ENCODE measurements around the gene ECSIT.
"Not testable (repeated sequence)": the region's sequence is repeated elsewhere in the genome, so short reads cannot be mapped to it uniquely, and the experiment has no call there.

ECSIT gene

DNA sequence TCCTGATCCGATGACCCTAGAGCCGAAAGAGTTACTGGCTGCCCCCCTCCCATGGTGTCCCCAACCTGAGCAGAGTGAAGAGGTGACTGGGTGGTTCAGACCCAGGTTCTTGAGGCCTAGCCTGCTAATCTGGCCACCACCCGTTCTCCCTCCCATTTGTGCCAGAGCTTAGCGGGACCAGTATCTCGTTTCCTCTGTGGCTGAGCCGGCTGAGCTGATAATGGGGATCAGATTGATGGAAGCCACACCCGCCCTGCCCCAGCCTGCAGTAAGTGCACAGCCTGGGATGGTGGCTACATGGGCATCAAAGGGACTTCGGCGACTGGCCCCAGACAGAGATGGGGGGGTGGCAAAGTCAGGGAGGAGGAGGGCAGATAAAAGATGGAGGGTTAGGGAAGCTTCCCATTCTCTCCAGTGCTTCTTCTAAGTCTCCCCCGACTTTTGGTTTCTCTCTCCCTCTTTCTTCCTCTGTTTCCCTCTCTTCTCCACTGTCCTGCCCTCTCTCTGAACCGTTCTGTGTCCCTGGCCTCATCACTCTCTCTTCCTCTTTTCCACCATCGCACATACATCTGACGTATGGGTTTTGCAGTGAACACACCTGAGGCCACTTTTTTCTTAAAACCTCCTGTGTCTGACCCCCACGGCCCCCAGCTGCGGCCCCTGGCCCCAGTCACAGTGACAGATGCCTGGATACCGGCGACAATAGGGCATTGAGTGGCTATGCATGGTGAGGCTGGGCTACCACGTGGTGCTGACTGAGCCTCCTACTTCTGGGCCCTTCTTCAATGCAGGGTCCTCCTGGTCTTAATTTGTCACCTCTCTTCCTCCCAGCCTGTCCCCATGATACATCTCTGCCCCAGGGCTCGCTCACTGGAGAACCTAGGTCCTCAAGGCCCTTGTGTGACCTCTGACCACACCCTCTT, 50.5 kb downstream of the ECSIT start:
- in situ Hi-C loops (cut with HindIII; ENCODE audit: low sequenced_read_pairs): no loop called here

DNA sequence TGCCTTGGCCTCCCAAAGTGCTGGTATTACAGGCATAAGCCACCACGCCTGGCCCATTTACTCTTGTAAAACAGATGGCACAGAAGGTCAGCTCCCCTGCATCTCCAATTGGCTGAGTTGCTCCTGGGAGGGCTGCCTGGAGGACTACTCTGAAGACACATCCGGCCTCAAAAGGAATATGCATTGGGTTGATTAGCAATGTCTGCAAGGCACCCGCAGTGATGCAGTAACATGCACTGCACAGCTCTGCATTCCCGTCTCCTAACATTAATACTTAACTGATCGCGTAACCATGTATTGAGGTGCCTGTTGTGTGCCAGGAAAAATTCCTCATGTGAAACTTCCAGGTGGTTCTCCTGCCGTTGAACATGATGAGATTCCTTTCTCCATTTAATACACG, 53.1 kb downstream of the ECSIT start:
- in situ Hi-C loops (cut with HindIII; ENCODE audit: low sequenced_read_pairs): no loop called here

DNA sequence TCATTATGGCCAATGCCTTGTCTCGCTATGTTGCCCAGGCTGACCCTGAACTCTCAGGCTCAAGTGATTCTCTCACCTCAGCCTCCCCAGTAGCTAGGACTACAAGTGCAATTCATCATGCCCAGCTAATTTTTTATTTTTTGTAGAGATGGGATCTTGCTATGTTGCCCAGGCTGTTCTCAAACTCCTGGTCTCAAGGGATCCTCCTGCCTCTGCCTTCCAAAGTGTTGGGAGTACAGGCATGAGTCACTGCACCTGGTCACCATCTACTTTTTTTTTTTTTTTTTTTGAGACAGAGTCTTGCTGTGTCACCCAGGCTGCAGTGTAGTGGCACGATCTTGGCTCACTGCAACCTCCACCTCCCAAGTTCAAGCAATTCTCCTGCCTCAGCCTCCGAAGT, 53.6 kb downstream of the ECSIT start:
- in situ Hi-C loops (cut with HindIII; ENCODE audit: low sequenced_read_pairs): not testable (repeated sequence)

DNA sequence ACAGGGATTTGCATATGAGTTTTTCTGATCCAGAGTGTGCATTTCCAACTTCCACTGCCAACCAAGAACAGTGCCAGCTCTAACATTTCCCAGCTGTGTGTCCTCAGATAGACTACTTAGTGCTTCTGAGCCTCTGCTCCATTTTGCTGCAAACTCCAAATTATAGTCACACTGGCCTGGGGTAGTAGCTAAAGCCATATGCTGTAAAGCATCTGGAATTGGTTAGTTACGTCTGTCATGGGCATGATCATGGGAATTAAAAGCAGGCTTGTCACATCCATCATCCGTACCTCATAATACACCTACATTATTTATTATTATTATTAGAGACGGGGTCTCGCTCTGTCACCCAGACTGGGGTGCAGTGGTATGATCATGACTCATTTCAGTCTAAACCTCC, 55.2 kb downstream of the ECSIT start:
- in situ Hi-C loops (cut with HindIII; ENCODE audit: low sequenced_read_pairs): no loop called here

DNA sequence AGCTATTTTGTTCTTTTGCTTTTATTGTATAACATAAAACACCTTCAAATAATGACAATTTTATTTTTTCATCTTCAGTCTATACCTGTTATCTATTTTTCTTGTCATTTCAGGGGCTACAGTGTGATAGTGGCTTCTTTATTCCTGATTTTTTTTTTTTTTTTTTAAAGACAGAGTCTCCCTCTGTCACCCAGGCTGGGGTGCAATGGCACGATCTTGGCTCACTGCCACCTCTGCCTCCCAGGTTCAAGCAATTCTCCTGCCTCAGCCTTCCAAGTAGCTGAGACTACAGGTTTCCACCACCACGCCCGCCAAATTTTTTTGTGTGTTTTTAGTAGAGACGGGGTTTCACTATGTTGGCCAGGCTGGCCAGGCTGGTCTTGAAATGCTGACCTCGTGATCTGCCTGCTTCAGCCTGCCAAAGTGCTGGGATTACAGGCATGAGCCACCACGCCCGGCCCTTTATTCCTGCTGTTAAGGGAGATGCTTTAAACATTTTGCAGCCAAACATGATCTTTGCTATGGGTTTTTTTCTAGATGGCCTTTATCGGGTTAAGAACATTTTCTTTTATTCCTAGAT, 60.6 kb downstream of the ECSIT start:
- in situ Hi-C loops (cut with HindIII; ENCODE audit: low sequenced_read_pairs): not testable (repeated sequence)

DNA sequence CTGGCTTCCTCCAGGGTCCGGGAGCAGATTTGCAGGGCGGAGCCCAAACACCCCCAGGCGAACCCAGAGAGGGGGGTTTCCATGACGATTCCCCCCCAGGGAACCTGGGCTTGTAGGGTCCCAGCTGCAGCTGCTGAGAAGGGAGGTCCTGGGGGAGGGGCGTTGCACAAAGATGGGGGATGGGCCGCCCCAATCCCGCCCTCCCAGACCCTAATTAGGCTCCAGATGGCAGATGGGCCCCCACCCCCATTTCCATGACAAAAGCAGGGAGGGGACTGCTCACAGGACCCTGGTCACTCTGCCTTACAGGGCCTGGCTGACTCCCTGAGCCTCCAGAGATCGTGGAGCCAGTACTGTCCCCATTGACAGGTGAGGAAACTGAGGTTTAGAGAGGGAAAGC, 63.3 kb downstream of the ECSIT start:
- in situ Hi-C loops (cut with HindIII; ENCODE audit: low sequenced_read_pairs): no loop called here

DNA sequence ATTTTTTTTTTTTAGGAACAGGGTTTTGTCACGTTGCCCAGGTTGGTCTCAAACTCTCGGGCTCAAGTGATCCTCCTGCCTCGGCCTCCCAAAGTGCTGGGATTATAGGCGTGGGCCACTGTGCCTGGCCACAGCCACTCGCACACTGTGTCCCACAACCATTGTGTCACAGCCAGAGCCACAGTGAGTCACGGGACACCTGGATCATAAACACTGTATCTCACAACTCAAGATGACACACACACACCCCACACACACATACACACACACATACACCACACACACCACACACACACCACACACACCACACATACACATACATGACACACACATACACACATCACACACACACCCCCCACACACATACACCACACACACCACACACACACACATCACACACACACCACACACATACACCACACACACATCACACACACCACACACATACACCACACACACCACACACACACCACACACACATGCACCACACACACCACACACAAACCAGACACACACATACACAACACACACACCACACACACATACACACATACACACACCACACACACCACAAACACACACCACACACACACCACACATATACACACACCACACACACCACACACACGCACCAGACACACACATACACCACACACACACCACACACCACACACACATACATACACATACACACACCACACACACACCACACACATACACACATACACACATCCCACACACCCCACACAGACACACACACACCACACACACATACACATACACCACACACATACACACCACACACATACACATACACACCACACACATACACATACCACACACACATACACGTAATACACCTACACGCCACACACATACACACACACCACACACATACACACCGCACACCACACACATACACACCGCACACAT, 64.3 kb downstream of the ECSIT start:
- in situ Hi-C loops (cut with HindIII; ENCODE audit: low sequenced_read_pairs): no loop called here

DNA sequence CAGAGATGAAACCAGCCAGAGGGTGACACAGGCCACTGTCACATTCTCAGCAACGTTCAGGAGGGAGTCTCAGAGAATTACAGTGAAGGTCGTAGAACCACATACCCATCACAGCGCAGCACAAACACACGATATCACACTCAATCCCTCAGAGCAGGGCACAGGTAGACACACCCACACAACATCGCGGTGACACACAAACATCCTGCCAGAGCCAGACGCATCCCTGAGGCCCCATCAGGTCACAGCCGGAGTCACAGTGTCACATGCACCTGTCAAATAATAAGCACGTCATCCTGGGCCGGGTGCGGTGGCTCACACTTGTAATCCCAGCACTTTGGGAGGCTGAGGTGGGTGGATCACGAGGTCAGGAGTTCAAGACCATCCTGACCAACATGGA, 65.5 kb downstream of the ECSIT start:
- in situ Hi-C loops (cut with HindIII; ENCODE audit: low sequenced_read_pairs): no loop called here

DNA sequence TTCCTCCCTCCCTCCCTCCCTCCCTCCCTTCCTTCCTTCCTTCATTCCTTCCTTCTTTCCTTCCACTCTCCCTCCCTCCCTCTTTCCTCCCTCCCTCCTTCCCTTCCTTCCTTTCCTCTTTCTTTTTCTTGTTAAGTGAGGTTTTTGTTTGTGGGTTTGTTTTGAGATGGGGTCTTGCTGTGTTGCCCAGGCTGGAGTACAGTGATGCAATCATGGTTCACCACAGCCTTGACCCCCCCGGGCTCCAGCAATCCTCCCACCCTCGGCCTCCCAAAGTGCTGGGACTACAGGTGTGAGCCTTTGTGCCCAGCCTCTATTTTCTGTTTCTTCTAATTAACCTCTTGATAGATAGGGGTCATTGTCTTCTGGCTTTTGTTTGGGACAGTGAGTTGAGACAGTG, 67.5 kb downstream of the ECSIT start:
- in situ Hi-C loops (cut with HindIII; ENCODE audit: low sequenced_read_pairs): no loop called here

DNA sequence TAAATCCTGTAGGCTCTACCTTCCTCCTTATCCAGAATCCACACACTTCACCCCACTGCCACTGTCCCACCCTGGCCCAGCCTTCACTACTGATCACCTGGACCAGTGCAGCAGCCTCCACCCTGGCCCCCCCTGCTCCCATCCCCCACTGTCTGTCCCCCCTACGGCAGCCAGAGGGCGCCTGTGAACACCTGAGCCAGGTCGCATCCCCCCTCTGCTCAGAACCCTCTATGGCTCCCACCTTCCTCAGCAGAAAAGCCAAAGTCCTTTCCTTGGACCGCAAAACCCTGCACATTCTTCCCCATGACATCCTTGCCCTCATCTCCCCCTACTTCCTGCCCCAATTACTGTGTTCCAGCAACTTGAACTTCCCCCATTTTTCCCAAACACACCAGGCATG, 68.7 kb downstream of the ECSIT start:
- in situ Hi-C loops (cut with HindIII; ENCODE audit: low sequenced_read_pairs): no loop called here

DNA sequence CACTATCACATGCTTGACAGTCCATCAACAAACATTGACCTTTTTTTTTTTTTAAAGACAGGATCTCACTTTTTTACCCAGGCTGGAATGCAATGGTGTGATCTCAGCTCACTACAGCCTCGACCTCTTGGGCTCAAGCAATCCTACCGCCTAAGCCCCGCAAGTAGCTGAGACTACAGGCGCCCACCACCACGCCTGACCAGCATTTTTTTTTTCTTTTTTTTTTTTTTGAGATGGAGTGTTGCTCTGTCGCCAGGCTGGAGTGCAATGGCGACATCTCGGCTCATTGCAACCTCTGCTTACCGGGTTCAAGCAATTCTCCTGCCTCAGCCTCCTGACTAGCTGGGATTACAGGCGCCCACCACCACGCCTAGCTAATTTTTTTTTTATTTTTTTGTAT, 70.0 kb downstream of the ECSIT start:
- in situ Hi-C loops (cut with HindIII; ENCODE audit: low sequenced_read_pairs): not testable (repeated sequence)

DNA sequence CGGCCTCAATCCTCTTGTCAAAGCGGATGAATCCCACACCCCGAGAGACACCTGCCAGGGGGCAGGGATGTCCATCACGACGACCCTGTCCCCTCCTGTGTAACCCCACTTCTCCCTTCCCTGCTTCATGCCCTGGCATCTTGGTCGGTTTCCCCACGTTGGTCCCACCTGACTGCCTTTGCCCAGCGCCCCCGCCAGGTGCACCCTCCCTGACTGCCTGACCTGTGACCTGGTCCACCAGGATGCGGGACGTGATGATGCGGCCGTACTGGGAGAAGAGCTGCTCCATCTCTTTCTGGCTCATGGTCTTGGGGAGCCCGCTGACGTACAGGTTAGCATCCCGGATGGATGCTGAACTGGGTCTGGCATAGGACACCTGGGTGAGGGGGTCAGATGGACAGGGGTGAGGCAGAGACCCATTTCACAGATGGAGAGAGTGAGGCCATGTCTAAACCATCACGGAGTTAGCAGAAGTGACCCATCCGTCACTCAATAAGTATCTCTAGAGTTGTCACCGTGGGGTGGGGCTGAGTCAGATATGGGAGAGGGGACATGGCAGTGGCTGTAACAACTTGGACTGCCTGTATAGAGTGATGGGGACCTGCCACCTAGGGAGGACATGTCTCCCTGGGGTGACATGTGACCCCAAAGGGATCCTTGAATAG, 70.6 kb downstream of the ECSIT start:
- in situ Hi-C loops (cut with HindIII; ENCODE audit: low sequenced_read_pairs): no loop called here

DNA sequence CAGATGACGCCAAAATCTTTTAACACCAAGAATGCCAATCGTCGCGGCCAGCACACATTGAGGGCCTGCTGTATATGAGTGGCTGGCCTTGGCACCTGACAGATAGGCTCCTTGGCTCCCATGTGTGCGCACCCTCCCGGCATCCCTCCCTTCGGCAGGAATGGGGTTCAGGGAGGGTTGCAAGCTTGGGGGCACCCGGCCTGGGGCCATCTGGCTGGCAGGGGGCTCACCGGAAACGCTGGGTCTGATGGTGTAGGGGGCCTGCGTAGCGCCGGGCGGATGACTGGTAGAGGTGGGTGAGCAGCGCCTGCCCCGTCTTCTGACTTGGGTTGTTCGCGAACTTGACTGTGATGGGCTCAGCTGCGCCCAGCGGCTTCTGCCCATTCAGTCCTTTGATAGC, 71.1 kb downstream of the ECSIT start:
- in situ Hi-C loops (cut with HindIII; ENCODE audit: low sequenced_read_pairs): no loop called here

DNA sequence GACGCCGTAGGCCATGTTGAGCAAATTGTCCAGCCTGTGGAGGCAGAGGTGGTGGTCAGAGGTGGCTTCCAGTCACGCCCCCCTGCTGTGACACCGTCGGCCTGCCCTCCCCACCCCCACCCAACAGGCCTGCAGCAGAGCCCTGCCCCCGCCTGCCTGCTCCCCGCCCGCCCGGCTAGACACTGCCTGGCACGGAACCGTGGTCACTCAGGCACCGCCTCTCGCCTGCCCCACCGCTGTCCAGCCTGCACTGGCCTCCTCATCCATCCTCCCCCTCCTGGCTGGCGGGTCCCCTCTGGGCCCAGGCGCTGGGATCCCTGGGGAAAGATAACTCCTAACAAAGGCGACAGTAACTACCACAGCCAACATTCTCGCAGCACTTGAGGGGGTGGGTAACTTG, 71.8 kb downstream of the ECSIT start:
- in situ Hi-C loops (cut with HindIII; ENCODE audit: low sequenced_read_pairs): no loop called here

DNA sequence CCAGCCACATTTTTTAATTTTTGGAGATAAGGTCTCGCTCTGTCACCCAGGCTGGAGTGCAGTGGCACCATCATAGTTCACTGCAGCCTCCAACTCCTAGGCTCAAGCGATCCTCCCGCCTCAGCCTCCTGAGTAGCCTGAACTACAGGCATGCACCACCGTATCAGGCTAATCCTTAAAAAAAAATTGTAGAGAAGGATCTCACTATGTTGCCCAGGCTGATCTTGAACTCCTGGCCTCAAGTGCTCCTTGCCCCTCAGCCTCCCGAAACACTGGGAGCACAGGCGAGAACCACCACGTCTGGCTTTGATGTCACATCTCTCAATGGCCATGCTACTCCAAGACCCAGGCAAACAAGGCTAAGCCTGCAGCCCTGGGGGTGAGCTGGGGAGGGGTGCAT, 72.3 kb downstream of the ECSIT start:
- in situ Hi-C loops (cut with HindIII; ENCODE audit: low sequenced_read_pairs): no loop called here
